Kidney glomerular epithelial cell (primary cell): ENCODE results near the gene SLC15A3.

Source experiments
- DNase-seq: peaks from one replicate; lab custom pipeline; 2025; lab: John Stamatoyannopoulos, UW

SLC15A3 gene

DNA sequence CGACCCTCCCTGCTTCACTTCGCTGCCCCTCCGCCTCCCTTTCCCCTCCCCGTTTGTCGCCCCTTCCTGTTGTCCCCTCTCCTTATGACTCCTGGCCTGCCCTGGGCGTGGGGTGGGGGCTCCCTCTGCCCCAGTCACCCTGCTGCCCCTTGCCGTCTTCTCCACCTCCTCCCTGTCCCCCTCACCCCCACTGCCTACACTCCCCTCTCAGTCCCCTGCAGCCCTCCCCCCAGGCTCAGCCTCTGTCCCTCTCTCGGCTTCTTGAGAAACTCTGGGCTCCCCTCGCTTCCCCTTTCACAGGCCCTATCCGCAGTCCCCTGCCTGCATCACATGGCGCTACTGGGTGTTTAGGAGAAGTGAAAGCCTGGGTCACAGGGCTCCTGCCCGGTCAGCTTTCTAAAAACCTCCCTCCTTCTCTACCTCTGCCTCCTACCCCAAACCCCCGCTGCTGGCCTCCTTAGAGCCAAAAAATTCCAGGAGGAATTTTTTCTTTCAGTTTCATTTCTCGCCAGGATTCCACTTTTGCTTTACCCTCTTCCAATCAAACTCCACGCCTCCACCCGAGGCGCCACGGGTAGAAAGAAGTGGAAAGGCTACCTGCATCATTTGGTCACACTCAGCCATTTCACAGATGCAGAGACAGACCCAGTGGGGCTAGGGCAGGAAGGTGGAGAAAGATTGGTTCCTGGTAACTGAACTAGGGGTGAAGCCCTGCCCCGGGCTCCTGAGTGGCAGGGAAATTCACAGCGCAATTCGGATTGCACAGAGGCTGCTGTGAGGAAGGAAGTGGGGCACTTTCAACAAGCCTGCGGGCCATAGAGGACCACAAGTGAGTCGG, at the start of gene SLC15A3:
SLC15A3 (minus strand) TSS at position 273 of the 838 bp plus-strand sequence. CDS start 625 bp downstream, outside the sequence.
- DNase-seq: no peak

DNA sequence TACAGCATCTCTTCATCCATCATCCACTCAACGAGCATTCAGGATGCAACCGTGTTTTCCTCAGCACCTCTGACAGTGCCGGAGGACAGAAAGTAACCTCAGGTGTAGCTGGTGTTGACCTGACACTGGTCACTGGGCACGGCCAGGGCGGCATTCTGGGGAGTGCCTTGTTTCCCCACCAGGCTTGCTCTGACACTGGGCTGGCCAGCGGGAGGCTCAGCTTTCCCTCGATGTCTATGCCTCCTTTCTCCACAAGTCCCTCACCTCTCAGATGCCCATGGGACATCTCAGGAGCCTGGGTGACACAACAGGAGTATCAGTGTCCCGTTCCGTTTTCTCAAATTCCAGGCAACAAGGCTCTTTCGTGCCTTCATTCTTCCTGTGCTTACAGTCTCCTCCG, 48.5 kb upstream of the SLC15A3 start:
- DNase-seq: no peak

DNA sequence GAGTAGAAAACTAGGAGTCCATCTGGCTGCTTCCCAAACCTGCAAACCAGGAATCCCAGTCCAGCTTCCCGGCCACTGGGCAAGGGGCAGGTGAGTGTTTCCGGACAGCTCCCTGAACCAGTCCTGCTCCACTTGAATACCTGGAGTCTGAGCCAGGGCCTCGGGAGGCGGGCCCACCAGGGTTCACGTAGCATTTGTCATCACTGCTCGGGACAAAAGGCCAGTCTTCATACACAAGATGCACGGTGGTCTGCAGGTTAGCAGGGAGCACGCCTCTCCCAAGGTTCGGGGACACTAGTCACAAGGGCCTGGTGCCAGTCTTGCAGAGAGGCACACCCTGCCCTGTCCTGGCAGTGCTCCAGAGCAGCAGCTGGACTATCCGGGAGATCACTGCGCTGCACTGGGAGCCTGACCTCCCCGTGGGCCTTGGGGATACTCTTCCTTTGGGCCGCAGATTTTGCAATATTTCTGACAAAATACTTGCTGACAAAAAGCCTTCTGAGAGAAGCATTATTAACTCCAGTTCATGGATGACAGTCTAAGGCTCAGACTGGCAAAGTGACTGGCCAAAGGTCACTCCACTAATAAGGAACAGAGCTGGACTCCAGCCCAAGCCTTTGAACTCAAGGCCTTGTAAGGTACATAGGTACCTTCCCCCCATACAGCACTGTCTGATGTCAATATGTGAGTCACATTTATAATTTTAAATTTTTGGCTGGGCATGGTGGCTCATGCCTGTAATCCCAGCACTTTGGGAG, 44.6 kb upstream of the SLC15A3 start:
- DNase-seq: no peak

DNA sequence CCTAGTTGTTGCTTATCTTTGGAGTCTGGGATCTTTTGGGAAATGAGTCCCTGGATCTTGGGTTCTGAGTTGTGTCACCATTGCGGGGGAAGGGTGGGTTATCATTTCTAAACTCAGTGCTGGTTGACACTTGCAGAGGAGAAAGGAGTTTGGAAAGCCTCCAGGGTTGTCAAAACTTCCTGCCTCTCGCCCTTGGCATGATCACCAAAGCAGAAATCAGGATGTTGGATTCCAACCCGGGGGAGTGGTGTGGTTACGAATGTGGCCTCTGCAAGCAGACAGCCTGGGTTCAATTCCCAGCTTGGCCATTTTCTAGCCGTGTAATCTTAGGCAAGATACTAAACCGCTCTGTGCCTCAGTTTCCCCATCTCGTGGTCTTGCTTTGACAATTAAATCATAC, 43.8 kb upstream of the SLC15A3 start:
- DNase-seq: no peak

DNA sequence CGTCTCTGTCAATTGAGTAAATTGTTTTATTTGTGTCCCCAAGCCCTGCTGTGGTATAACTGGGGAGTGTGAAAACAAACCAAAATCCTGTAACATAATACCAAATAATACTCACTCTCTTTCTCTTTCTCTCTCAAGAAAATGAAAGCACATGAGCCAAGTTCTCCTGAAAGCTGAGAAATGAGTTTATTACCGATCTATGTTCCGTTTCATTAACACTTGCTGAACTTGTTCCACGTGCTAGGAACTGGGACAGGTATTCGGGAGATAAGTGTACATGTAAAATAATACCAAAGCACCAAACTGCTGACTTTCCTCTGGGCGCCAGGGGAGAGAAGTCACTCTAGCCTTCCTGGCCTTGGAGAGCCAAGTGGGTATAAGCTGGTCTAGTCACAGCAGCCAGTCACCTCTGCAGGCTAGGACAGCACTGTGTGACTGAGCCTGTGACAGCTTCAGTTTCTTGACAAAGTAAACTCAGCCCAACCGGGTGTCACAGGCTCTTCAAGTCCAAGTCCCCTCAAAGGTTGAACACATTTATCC, 42.6 kb upstream of the SLC15A3 start:
- no peak for DNase-seq

DNA sequence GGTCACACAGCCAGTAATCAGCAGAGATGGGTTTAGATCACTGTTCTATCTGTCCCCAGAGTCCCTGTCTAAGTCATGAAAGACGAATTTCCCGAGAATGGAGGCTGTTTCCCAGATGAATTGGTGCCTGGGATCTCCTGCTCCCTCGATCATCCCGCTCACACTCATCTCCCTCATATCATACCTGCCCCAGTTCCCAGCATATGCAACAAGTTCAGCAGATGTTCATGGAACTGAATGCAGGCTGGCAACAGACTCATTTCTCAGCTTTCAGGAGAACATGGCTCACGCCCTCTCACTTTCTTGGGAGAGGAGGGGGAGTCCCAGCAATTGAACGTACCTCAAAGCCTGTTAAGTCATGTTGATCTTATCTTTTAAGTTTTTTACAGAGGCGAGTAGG, 41.6 kb upstream of the SLC15A3 start:
- DNase-seq: no peak

DNA sequence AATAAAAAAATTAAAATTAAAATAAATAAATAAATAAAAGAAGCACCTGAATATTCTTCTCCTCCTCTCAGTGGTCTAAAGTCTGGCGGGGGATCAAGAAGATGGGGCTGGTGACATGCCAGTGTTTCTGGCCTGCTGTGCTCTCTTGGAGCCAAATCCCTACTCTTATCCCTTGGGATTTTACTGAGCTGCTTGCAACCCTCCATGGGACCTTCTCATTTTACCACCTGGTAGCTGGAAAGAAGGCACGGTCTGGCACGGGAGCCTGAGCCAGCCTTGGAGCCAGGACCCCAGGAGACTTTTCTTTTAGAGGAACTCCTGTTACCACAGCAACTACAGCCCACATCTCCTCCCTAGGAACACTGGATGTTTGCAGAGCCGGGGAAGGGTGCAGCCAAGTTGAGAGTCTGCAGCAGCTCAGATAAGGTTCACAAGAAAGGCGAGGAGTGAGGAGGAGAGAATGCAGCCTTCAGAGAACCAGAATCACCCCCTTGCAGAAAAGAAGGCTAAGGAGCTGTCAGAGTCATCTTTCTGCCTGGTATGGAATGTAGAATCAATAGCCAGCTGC, 41.0 kb upstream of the SLC15A3 start:
- no peak for DNase-seq

DNA sequence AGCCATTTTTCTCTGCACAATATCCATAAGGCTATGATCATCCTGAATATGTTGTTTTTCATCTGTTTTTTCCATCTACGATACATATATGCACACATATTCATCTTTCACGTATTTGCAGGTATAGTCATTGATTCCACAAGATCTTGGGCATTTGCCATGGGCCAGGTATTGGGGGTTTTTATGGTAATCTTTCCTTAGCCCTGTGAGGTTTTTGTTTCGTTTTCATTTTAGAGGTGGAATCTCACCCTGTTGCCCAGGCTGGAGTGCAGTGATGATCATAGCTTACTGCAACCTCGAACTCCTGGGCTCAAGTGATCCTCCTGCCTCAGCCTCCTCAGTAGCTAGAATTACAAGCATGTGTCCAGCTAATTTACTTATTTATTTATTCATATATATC, 39.5 kb upstream of the SLC15A3 start:
- DNase-seq: no peak

DNA sequence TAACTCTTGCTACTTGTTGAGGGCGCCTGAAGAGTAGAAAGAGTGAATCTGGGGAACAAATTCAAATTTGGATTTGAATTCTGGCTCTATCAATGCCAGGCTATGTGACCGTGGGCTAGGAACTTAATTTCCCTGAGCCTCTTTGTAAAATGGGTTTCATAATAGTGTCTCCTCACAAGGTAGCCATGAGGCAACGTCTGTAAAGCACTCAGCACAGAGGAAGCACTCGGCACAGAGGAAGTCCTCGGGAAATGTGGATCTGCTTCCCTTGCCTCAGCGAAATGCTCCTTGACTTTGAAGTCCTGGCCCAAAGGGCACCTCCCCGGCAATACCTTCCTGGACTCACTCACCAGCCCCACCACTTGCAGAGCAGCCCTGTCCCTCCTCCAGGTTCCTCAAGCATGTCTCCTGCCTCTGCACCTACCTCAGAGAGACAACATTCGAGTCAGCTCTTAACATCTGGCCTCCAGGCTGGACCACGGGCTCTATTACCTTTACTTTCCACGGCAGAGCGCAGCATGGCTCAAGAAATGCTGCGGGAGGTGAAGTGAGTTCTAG, 37.2 kb upstream of the SLC15A3 start:
- DNase-seq: no peak

DNA sequence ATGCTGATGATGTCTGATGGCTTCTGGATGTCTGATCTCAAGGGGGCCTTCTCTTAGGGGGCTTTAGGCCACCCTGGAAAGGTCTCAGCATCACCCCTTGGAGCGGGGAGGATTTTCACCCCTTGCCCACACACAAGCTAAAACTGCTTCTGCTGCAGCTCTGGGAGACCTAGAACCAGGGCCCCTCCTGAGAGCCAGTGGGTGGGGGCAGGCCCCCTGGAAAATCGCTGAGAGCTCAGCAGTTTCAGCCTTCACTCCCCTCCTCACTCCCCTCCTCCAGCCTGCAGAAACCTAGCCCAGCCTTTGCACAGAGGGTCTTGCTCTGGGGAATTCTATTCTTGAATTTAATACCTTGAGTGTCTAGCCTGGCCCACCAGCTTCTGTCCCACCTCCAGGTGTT, 36.7 kb upstream of the SLC15A3 start:
- no peak for DNase-seq

DNA sequence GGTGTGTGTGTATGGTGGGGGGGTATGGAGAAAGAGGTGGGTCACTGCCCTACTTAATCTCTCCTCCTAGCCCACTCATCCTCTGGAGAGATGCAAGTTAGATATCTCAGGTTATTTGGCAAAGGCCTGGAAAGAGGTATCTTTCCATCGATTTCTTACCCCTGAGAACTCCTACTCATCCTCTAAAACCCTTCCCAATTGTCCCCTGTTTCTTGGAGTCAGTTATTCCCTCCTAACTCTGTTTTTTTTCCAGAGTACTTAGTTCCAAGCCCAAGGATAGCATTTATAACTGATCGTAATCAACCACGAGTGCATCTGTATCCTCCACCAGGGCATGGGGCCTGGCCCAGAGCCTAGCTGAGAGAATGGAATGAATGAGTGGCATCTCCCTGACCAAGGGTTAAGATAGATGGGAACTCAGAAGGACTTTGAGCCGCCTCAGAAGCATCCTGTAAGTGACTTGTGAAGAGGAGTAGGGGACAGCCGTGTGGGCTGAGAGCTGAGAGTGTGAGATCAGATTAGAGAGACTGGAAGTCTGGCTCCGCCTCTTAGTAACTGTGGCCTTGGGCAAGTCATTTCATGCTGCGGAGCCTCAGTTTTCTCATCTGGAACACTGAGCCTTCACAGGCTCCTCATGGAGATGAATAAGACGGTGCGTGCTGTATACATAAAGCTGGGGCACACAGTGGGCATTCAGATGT, 35.8 kb upstream of the SLC15A3 start:
- DNase-seq: no peak

DNA sequence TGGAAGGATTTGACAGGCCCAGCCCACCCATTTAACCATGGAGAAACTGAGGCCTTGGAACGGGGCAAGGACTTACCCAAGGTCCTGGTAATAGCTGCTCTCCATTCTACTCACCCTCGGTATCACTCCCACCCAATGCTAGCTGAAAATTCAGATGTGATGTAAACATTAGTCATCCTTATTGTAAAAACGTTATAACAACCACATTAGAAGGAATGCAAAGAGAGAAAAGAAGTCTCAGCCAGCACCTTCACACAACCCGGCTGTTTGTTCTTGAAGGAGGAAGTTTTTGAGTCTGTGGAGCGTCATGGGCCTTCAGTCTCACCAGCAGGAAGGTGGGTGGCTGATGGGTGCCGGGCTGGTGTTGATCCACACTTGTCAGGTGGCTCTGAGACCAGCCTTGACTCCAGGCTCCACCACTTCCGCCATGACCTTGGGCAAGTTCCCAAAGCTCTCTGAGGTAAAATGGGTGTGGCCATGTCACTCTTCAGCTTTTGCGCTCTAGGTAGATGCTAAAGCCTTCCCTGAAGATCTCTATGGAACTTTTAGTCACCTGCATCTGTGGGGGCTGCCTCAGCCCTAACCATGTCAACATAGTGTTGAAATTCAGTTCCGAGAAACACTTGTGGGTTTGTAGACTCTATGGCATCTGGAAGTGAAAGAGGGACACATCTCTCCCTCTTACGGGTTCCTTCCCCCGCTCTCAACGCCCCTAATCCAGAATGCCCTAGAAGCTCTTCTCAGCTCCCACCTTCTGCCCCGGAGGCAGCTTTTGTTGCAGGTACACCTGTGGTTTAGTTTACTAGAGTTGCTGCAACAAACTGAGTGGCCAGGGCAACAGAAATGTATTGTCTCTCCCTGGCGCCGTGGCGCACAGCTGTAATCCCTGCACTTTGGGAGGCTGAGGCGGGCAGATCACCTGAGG, 34.3 kb upstream of the SLC15A3 start:
- DNase-seq: no peak

DNA sequence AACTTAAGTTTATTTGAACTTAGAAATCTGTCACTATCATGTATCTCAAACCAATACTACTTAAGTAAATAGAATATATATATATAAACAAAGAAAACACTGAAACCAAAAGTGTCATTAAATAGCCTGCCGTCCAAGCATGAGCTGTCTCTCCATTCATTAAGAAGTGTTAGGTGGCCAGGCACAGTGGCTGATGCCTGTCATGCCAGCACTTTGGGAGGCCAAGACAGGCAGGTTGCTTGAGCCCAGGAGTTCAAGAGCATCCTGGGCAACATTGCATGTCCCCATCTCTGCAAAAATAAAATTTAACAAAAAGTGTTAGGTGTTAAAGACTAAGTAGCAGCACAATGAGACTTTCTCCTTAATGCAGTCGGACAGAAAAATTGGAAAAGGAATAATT, 33.5 kb upstream of the SLC15A3 start:
- DNase-seq: no peak

DNA sequence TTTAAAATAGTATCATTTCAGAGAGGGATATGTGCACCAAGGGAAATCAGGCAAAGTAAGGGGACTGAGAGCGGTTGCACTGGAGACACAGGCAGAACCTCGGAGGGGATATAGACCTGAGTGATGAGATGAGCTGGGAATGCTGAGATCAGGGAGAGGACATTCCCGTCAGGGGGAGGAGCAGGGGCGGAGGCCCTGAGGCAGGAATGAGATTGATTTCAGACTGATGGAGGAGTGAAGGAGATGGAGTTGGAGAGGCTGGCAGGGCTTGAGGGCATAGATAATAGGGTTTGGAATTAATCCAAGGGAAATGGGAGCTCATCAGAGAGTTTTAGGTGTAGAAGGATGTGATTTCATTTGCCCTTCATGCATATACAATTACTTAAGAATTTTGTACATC, 32.7 kb upstream of the SLC15A3 start:
- DNase-seq: no peak

DNA sequence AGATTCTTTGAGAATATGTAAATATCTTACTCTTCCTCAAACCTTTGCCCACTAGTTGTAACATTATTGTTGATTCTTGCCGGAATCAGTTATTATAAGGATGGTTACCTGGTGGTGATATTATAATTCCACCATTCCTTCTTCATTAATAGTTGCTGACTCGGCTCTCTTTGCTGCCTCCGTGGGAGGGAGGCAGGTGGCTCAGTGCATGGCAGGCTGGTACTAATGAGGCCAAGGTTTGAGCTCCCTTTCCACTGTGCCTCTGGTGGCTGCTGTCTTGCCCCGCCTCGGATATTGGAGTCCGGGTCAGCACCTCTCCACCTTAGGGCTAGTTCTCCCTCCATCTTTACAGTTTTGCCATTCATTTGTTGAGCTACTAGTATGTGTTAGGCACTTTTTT, 32.2 kb upstream of the SLC15A3 start:
- DNase-seq: no peak

DNA sequence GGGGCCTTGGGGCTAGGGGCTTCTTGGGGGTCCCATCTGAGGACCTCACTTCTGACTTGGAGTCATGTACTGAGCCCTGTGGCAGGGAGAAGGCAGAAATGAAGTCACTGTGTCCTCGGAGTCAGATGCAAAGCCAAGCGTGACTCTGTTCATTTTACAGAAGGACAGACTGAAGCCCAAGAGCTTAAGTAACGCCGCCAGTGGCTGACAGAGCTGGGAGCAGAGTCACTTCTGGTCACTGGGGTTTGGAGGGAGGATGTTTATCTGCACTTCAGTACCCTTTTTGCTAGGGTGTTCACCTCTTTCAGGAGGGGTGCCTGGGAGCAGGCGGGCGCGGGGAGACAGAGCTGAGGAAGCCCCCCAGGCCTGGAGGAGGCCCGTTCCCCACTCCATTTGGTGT, 30.2 kb upstream of the SLC15A3 start:
- no peak for DNase-seq

DNA sequence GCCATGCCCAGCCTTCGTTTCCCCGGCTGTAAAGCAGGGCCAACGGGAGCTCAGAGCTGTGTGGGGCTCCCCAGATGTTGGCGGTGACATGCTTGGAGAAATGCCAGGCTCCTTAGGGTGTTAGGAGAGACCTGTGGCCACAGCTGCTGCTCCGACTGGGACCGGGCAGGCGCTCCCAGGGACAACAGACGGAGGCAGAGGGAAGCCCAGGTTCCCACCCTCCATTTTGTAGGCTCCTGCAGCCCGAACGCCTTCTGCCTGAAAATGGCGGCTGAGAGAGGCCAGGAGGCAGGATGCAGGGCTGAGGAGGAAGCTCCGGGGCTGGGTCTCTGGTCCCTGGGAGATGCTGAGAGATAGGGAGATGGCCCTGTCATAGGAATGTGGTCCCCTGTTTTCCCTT, 29.5 kb upstream of the SLC15A3 start:
- DNase-seq: no peak

DNA sequence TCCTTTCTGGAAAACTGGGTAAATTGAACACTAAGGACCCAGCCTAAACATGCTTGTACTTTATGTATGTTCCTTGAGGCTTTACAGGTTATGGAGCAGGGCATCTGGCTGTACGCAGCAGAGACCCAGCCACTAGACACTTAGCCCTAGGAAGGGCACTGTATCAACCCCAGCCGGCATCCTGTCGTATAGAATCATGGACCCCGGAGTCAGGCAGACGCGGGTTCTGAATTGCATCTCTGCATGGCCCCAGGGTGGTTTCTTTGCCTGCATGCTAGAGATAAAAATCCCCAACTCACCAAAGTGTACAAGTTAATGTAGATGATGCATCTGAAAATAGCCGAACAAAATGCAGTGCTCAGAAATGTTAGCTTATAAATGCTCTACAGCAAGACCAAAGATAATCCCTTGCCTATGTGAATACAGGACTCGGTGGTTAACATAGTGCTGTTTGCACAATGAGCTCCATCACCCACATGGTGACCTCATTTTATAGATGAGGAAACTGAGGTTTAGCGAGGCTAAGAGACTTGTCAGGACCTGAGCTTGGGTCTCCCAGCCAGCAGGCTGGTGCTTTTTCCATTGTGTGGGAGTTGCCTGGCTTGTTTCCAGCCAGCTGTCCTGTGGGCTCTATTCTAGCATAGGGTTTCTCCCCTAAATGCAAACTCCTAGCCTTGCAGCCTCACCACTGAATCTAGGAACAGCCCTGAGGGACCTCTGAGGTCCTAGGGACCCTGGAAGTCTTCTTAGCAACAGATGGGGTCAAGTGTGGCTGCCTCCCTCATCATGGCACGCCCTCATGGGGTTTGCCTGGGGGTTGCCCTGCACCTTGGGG, 26.8 kb upstream of the SLC15A3 start:
- no peak for DNase-seq

DNA sequence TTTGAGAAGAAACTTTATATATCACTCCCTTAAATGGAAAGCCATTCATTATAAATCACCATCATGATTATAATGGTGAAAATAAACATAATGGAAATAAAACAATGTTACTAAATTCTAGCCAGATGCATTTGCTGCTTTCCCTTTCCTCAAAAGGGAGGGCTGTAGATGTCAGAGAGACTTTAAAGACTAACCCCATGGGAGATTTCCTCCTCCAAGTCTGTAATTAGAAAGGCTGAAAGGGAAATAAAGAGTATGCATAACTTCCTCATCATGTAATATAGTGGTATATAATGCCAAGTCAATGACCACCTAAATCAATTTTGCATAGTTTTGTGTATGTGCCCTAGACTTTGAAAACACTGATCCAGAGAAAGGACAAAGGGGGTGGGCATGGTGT, 25.9 kb upstream of the SLC15A3 start:
- no peak for DNase-seq

DNA sequence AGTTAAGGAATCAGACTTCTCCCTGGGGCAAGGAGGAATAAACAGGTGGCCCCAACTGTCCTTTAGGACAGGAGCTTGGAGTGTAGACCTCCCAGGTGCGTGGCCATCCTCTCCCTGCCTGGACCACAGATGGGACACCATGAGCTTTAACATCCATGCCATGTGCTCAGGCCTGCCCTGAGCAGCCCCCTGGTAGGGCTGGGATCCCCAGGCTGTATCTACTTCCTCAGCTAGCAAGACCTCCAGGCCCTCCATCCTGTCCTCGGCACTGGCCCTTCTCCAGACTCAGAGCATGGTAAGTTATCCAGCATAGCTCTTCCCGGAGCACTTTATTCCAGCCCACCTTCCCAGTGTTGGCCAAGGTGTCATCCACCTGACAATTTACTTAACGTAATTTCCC, 25.2 kb upstream of the SLC15A3 start:
- DNase-seq: no peak
